CD1c-positive myeloid dendritic cell (primary cell): ENCODE data around the gene SCGB3A2.

ENCODE experiments used
- DNase-seq: peaks from one replicate; pipeline ENCODE4 v3.0.0-alpha.2; 2016; ENCODE audit errors: extremely low spot score

The SCGB3A2 gene

DNA sequence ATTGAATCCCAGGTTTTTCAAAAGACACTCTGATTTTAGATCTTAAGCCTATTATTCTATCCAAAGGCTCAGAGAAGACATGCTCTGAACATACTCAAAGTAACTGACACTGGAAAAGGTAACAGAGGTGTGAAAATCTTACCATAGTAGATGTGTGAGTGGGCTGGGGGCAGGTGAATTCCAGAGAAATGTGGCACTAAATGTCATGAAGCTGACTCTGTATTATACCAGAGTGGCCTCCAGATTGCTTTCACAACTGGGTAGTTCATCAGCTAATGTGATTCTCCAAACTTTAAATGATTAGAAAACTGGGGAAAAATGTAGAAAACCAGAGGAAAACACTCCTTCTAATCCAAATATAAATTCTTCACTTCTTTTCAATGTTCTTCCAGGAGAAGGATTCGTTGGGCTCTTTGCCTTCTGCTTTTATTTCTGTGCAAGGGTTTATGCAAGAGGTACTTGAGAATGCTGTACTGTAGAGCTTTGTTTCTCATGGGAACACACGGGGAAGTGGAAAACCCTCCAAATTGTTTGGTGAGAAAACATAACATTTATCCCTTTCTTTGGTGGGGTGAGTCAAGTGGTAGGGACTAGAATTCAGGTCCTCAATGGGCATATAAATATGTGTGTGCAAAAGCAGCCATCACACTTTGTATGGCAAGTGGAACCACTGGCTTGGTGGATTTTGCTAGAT lies at the start of gene SCGB3A2:
SCGB3A2 (plus strand) TSS at position 646 of the 694 bp plus-strand sequence. CDS start 93 bp downstream, outside the sequence.
- no peak for DNase-seq

DNA sequence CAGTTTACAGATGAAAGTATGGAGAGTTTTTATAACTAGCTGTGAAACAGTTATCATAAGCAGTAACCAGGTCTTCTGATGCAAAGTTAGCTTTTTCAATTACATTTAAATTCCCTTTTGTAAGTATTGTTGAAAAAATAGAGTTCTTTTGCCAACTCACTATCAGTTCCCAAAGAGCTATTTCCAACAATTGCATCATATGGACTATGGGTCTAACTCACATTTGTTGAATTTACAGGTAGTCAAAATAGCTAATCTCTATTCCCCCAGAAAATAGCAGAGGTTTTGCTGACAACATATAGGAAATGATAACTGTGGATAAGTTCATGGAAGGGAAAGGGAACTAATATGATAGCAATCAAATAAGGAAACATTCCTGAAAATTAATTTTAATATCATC lies 48.5 kb upstream of the SCGB3A2 start:
- DNase-seq: no peak

GRCh38 chr5:147831465-147831864 lies 47.0 kb upstream of the SCGB3A2 start, which contains the start of gene SPINK1:
Gene SPINK1 (minus strand): TSS chr5:147831671. CDS start chr5:147831577, 94 bp downstream.
- no peak for DNase-seq

- no peak for DNase-seq
These were observed 46.0 kb upstream of the SCGB3A2 start for GRCh38 chr5:147832541-147832940.

- no peak for DNase-seq
These were observed 43.1 kb upstream of the SCGB3A2 start for GRCh38 chr5:147835386-147835798.

DNA sequence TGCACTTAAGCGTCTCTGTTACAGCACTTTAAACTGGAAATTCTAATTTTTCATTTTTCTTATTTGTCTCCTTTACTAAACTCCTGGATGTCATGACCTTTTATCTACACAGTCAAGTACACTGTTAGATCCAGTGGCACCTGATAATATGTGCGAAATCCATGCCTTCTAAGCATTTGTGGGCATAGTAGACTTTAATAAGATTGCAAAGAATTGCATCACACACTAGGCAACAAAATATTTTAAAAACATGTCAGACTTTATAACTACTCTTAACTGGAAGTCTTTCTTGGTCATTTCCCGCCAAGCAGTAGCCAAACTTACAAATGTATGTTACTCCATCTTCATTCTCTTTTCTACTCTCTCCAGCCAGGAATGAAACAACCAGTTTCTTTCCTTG lies 42.1 kb upstream of the SCGB3A2 start:
- DNase-seq: no peak

GRCh38 chr5:147842869-147843268 lies 35.6 kb upstream of the SCGB3A2 start:
- no peak for DNase-seq

GRCh38 chr5:147844846-147845245 lies 33.7 kb upstream of the SCGB3A2 start:
- no peak for DNase-seq

GRCh38 chr5:147845618-147846017 lies 32.9 kb upstream of the SCGB3A2 start:
- no peak for DNase-seq

GRCh38 chr5:147849226-147849625 lies 29.3 kb upstream of the SCGB3A2 start:
- no peak for DNase-seq

DNA sequence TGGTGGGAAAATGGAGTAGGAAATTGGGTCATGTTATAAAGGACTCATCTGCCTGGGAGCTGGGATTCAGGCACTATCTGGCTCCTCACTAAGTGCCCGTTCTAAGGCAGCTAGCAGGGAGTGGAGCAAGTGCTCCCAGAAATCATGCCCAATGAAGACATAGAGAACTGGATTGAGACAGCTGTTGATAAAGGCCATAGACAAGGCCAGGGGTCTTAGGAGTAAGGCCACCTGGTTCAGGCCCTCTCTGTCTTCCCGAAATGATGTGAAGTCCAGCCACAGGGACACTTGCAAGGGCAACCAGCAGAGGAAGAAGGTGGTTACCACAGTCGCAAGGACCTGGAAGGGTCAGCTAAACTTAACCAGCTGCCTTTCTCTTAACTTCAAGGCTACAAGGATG lies 26.9 kb upstream of the SCGB3A2 start:
- no peak for DNase-seq

GRCh38 chr5:147852365-147852764 lies 26.1 kb upstream of the SCGB3A2 start:
- DNase-seq: no peak

DNA sequence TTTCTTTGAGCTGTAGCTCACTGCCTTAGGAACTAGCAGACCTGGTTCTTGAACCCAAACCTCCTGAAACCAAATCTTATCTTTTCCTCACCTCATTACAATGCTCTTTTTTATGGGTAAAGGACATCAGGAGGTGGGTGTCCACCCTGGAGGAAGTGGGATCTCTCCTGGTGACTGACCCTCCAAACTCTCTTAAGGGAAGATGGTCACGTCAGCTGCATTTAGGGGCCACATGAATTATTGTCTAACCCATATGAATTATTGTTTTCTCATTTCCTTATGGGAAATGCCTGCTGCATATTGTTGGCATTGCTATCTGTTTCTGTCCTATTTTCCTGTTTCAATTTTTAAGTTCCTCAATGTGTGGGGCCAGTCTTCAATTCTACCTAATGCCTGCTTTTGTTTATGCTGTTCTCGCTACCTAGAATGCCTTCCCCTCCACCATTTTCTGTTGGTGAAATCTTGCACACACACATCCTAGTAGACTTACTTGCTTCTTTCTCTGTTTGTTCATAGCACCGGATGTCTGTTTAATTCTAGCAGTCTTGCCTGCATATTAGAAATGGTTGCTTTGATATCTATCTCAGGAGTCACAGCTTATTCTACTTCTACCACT lies 25.0 kb upstream of the SCGB3A2 start:
- DNase-seq: no peak

GRCh38 chr5:147854331-147854730 lies 24.2 kb upstream of the SCGB3A2 start:
- no peak for DNase-seq

GRCh38 chr5:147854894-147855773 lies 23.4 kb upstream of the SCGB3A2 start:
- DNase-seq: no peak

DNA sequence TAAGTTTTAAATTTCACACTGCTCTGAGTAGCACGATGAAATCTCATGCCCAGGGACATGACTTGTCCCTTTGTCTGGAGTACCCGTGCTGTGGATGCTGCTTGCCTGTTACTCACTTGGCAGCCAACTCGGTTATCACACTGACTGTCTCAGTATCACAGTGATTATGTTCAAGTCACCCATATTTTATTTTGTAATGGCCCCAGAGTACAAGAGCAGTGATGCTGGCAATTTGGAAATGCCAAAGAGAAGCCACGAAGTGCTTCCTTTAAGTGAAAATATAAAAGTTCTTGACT lies 22.8 kb upstream of the SCGB3A2 start:
- DNase-seq: no peak

GRCh38 chr5:147856801-147857200 lies 21.7 kb upstream of the SCGB3A2 start:
- DNase-seq: no peak

- peak; percentile 59 for DNase-seq
These were observed 21.0 kb upstream of the SCGB3A2 start for GRCh38 chr5:147857302-147858129.

- no peak for DNase-seq
These were observed 19.9 kb upstream of the SCGB3A2 start for GRCh38 chr5:147858565-147858964.

GRCh38 chr5:147859962-147860640 lies 18.4 kb upstream of the SCGB3A2 start:
- DNase-seq: no peak

- DNase-seq: no peak
These were observed 17.9 kb upstream of the SCGB3A2 start for GRCh38 chr5:147860641-147861025.
